Right forelimb (tissue), 1 donor: ENCODE results near the gene KAT2A.

Experiments
- DNase-seq: peaks from one replicate; pipeline ENCODE4 v3.0.0-alpha.2; 2018

The KAT2A gene

DNA sequence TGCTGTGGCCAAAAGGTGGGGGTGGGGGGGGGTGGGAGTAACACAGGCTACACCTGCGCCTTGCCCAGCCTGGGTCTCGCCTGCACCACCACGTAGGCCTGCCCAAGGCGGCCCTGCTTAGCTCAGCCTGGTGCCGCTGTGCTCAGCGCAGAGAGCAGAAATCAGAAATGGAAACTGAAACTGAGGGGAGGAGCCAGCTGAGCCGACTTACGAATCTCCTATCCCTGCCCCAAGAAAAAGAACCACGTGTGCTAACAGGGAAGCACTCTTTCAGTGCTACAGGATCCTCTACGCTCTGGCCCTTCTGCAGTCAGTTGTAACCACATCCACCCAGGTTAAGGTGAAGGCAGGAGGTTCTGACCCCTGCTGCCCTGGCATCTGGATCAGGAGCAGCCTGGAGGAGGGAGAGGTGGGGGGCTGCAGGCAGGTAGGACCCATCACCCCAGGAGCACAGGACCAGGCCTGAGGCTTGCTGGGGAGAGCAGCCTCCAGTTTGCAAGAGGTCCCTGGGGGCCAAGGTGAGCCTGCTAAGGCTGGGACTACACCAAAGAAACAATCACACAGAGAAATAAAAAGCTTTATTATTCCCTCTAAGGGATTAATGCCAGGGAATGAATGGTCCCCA, 8.5 kb downstream of the KAT2A start, which contains the start of gene DHX58:
Gene DHX58, minus strand, starts transcription at position 163 of the 625 bp plus-strand sequence. CDS start 822 bp downstream, outside the sequence.
- DNase-seq: peak; percentile 81

- no peak for DNase-seq
Observed at GRCh38 chr17:42111871-42112551, 9.2 kb downstream of the KAT2A start.

- DNase-seq: no peak
Observed at GRCh38 chr17:42111265-42111636, 9.9 kb downstream of the KAT2A start.

GRCh38 chr17:42110301-42111264, 10.6 kb downstream of the KAT2A start:
- no peak for DNase-seq

DNA sequence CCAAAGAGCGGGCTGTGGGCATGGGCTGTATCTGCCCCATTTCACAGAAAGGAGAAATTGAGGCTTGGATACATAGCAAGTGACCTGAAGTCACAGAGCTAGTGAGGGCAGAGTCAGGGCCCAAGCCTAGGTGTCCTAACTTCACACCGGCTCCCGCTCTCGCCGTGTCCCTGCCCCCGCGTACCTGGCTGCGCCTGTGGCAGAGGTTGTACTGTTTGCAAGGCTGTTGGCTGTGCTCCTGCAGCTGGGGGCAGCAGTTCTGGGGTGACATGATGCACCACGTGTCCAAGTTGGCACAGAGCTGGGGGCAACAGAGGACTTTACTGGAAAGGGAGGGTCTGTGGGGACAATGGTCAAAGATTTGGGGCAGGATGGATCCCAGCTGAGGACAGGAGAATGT, 12.1 kb downstream of the KAT2A start:
- DNase-seq: no peak

- DNase-seq: peak; percentile 73
Observed at GRCh38 chr17:42107597-42108576, 13.3 kb downstream of the KAT2A start.

DNA sequence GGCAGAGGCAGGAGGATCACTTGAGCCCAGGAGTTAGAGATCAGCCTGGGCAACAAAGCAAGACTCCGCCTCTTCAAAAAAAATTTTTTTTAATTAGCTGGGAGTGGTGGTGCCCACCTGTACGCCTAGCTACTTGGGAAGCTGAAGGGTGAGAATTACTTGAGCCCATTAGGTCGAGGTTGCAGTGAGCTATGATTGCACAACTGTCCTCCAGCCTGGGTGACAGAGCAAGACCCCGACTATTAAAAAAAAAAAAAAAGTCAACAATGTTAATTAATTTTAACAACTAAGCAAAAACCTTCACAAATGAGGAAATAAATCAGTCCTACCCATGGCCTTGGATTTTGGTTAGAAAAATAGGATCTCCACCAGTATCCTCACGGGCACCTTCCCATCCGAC, 14.0 kb downstream of the KAT2A start:
- no peak for DNase-seq

- no peak for DNase-seq
Observed at GRCh38 chr17:42106009-42106408, 15.2 kb downstream of the KAT2A start.

GRCh38 chr17:42104264-42104663, 16.9 kb downstream of the KAT2A start:
- no peak for DNase-seq

DNA sequence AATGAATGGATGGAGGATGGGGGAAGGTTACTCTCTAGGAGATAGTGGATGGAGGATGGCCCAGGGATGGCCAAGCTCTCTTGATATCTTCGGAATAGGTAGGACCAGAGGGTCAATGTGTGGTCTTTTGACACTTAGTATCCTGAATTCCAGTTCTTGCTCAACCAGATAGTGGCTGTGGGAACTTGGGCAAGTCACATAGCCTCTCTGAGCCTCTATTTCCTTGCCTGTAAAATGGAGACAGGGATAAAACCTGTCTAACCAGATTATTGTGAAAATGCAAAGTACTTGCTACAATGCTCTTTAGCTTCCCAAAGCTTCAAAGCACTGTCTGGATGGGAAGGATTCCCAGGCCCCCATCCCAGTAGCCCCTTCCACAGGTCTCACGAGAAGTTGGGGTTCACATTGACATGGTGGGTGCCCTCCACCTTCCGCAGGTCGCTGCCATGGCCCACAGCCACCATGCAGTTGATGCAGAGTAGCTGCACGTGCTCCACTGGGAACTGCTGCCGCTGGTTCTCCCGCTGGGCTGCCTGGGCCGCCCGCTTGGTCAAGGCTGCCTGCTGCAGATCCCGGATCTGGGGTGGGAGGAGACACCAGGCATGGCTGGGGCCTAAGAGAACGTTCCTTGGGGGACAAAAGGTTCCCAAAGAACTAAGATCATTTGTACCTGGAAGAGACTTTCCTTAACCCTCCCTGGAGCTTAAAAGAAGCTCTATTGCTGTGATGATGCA, 17.8 kb downstream of the KAT2A start:
- DNase-seq: no peak

- peak; percentile 79 for DNase-seq
Observed at GRCh38 chr17:42101513-42102292, 19.5 kb downstream of the KAT2A start.

DNA sequence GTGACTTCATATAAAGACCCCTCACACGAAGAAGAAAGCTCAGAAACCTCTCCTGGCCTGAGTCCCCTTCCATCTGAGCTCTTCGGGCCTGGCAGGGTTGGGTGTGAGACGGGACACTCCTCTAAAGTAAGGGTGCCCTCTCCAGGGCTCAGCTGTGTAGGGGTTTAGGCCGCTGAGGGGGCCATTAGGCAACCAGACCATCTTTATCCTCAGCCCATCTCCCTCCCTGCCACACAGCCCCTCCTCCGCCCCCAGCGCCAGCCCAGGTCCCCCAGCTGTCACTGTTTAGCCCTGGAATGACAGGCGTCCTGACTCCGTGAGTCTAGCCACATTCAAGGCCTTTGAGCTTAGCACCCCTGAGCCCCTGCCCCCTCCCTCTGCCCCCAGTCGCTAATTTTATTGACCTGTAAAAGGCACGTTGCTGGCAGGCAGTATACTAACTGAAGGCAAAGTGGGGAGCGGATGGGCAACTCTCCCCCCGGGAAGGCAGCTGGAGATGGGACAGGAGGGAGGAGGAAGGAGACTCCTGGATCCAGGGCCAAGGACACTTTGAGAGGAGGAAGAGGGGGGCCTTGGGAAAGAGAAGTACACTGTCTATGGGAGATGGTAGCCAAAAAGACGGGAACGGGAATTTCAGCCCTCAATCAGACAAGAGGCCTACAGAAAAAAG, 22.3 kb downstream of the KAT2A start:
- no peak for DNase-seq

DNA sequence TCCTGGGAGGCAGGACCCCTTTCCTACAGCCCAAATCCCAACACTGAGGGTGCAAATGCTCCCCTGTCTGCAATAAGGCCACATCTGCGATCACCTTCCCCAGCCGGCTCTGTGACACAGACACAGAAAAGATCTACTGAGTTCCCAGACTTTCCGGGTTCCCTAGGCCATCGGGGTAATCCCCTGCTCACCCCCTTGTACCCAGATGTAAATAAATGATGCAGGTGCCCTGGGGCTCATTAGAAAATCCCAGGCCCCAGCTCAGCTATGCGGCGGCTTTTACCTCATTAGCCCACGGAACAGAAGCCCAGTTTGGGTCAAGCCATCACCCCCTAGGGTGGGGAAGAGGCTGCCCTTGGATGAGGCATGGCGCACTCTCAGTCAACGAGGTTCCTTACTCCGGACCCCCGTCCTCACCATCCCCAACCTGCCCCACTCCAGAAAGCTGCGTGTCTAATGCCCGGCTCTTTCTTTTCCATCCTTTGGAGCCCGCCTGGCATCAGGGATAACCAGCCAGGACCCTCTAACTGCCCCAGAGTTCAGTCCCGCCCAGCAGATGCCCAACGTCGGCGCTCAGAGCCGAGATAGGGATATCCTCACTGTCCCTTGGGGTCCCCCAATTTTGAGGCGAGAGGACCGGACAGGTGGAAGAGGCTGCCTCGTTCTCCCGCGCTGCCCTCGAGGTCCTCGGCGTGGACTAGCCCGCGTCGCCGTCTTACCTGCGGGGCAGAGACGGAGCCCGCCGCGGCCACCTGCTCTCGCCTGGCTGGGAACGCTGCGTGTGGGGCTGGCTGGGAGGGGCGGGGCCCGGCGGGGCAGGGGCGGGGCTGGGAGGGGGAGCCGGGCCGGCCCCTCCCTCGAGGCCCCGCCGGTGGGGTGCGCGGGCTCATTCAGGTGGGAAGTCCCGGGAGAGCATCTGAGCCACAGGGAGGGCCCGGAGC, 23.2 kb downstream of the KAT2A start, which contains the start of gene ZNF385C:
Gene ZNF385C, minus strand, starts transcription at position 783 of the 941 bp plus-strand sequence. CDS start 35,417 bp downstream, outside the sequence.
- no peak for DNase-seq

DNA sequence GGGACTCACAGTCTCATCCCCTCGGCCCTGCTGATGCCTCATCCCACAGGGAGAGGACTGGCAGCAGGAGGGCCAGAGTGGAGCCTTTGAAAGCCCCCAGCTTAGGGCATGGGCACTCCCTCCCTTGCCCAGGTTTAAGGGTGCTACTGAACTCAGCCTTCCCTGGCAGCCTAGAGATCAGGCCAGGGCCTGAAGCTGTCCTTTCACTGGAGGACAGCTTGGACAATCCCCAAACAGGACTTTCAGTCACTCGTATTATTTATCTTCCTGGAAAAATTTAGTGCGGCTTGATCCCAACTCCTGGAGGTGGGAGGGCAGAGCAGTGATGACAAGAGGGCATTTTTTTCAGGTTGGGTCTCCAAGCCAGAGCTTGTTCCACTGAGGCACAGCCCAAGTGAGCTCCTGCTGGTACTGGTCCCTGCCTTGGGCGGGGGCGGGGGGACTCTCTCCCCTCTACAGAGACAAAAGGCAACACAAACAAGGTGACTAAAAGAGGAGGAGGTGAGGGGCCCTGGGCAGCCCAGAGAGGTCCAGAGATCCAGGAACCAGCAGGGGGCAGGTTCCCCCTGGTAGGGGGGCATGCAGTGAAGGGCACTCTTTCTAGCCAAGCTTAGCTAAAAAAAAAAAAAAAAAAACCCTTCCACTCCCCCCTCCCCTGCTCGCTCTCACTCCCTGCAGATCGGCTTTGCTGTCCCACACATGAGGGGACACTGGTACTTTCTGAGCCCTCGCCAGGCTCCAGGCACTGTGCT, 24.6 kb downstream of the KAT2A start:
- no peak for DNase-seq

- no peak for DNase-seq
Observed at GRCh38 chr17:42094375-42095069, 26.6 kb downstream of the KAT2A start.

DNA sequence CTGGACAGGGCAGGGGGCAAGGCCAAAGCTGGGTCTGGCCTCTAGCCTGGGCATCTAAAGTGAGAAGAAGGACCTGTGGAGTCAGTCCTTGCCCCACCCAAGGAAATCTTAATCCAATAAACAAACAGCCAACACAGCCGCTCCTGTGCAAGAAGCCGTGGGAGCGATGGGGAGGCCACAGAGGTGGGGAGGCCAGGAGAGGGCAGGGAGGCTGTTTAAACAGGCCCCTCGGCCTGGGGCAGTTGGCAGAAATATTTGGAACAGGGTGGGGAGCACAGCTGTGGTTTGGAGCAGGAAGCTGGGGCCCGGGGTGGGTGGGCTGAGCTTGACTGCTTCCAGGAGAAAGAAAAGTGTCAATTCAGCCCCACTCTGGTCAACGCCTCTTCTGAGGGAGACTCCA, 28.2 kb downstream of the KAT2A start:
- peak; percentile 53 for DNase-seq
